Central memory CD4-positive, alpha-beta T cell (primary cell): ENCODE results near the gene SLC44A1.

Experiments used
- DNase-seq: peaks from one replicate; pipeline ENCODE4 v3.0.0; 2022

The SLC44A1 gene

DNA sequence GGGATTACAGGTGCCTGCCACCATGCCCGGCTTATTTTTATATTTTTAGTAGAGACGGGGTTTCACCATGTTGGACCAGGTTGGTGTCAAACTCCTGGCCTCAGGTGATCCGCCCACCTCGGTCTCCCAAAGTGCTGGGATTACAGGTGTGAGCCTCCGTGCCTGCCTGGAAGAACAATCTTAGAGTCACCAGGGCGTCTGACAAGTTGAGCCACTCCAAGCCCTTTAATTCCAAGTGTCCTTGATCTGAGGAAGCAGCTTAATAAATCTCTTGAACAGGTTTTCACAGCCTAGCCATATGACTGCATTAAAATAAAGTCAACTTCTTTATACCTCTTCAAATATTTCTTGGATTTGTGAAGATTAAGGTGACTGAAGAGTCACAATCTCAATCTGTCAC lies 31.5 kb downstream of the SLC44A1 start:
- no peak for DNase-seq

DNA sequence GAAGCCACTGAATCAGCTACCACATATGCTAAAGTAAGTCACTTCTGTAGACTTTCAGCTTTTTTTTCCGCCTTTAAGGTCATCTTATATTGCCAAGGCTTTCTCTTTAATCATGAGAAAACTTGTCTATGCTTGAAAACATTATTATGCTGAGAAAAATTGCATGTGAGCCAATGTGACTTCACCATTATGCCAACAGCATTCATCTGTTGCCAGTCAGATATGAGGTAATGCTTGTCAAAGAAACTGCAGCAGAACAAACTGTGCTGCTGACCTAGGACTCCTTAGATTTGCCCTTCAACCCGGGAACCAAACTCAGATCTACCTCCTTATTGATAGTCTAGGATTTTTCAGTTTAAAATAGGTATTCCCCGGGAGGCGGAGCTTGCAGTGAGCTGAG lies 34.3 kb downstream of the SLC44A1 start:
- no peak for DNase-seq

DNA sequence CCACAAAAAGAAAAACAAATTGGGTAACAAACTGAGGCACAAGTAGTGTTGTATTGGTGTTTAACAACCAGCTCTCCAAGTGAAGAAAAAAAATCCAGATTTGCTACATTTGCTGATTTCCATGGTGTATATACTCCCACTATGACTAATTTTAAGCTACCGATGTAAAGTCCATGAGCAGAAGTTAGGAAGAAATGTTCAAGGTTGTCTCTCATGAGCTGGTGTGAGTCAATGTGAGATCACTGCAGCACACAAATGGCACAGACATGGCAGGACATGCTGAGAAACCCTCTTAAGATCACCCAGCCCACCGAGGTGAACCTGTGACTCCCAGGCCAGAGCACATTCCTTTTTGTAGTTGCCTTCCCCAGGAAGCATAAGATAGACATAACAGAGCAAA lies 36.2 kb downstream of the SLC44A1 start:
- no peak for DNase-seq

DNA sequence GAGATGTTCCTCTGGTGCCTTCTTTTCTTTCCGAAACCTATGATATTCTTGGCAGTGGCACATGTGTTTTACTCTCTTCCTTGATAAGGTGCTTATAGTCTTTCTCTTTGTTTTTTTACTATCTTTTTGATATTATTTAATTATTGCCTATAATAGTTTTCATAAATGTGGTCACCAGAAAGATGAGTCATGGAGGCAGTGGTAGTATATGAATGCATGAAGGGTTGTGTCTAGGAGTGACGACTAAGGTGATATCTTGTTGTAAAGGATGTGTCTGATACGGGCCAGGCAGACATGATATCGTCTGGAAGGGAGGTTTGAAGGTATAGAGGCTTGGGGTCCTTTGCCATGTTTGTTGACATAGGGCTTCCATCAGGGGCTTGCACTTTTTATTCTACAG lies 36.8 kb downstream of the SLC44A1 start:
- DNase-seq, result no peak

DNA sequence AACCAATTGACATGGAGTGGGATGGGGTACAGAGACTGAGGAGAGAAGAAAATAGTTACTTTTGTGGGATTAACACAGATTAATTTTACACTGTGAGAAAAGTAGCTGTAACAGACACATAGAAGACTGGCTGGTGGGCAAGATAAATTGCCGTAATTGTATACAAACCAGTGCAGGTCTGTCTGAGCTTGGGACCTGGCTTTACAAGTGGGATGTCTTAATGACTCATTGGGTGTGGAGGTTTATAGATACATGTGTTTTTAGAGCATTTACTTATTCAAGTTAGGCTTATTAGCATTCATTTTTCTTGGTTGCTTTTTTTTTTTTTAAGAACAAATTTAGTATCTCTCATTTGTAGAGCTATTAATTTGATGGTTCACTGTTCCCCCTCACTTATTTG lies 37.5 kb downstream of the SLC44A1 start:
- DNase-seq, result no peak

DNA sequence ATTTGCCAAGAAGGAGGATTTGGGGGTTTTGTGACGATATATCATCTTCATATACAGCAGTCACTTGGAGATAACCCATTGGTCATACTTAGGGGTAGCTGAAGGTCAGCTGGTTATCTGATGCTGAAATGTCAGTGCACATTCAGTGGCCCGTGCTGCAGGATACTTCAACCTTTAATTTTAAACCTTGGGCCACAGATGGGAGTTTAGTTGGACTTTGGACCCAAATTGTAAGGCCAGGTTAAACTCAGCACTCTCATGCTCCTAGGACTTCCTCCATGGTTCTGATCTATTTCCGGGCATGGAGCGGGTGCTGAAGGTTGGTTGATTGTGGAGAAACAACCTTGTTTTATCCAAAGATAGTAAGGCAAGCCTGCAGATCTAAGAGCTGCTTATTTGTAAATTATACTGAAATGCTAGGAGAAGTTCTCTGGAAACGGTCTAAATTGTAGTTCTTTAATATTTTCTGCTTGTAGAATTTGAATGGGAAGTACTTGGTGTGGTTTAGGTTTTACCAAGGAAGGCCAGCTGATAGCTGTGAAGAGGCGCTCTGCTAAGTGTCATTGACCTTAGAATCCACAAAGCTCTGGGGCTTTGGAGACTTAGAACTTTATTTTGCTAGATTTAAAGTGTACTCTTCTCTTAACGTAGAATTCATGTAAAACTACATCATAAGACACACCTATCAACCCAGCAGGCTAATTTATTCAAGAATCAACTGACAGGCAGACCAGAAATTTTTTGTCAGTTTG lies 38.6 kb downstream of the SLC44A1 start:
- no peak for DNase-seq

DNA sequence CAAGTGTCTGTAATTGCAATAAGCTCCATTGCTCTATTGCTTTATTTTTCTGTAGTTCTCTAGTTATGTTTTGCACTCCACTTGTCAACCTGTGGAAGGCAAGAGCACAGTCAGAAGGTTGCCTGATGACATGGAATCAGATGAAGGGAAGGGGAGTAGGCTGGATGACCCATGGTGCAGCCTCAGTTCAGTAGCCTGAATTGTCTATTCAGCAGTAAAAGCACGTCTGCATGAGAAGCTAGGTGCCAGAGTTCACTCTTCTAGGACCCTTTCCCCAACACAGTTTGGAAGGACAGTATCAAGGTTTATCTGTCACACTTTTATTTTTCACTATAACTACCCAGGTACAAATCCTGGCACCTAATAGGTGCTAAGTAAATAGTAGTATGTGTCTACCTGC lies 39.3 kb downstream of the SLC44A1 start:
- no peak for DNase-seq

DNA sequence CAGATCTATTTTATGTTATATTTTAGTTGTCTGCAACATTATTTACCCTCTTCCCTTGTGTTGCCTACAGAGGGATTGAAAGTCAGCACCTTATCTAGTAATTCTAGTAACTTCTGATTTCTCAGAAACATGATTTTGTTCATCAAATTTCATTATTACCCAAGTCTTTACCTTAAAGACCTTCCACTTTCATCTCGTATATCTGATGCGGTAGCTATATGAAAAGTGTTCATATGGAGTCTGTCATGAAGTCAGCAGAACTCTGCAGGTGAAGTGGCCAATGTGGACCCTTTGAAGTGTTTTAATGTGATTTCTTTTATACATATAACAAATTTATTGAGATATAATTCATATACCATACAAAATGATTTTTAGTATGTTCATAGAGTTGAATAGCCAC lies 40.0 kb downstream of the SLC44A1 start:
- no peak for DNase-seq

DNA sequence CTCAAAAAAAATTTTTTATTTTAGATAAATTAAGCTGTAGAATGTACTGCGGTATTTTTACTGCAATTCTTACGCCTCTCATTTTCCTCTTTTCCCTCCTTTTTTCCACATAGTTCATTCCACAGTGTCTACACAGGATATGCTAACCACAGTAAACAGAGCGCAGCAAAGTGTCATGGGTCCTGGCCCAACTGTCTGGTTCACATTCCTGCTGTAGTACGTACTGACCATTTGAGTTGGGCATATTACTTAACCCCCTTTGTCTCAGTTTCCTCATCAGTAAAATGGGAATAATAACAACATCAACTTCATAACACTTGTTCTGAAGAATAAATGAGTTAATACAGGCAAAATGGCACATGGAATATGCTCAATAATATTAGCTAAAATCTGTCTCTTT lies 41.6 kb downstream of the SLC44A1 start:
- no peak for DNase-seq

DNA sequence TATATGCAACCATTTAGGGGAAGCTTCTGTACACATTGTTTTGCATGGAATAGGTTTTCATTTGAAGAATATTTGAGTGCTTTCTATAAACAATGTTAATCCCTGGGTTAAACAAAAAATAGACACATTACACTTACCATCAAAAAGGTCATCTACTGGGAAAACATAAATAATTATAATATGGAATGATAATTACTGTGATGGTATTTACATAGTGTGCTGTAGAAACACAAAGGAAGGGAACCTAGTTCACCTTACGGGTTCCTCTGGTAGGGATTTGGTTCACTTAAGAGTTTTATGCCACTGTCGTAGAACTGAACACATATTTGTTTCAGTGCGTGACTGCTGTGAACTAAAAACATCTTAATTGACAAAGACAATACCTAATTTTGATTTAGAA lies 44.9 kb downstream of the SLC44A1 start:
- DNase-seq, result no peak

DNA sequence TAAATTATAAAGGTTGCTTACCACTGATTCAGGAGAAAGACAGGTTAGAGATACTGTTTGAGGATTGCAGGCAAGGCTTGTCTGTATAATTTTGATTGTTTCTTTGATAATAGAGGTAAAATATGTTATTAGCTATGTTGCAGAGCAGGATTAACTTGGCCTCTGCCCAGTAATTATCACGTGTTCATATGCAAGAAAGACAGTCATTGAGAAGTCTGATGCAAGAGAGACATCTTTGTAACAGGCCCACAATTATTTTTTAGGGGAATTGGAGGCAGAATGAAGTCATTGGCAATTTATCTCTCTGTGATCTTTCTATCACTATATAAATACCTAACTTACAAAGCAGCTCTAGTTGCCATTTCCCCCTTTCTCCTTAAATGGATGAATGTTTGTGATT lies 46.0 kb downstream of the SLC44A1 start:
- no peak for DNase-seq

DNA sequence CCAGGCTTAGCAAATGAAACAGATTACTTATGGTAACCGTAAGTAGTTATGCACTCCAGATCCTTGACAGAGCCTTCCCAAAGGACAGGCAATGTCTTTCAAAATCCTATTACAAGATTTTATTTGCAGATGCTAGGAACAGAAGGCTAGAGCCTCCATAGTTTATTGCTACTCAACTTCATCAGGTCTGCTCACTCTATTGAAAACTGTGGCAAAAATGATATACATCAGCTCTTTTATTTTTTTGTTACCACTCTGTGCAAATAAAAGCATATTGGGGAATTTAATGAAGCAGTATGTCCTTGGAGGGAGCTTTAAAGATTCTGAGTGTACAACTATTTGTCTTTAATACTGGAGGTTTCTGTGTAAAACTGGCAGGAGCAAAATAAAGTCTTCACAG lies 46.5 kb downstream of the SLC44A1 start:
- DNase-seq, result no peak

DNA sequence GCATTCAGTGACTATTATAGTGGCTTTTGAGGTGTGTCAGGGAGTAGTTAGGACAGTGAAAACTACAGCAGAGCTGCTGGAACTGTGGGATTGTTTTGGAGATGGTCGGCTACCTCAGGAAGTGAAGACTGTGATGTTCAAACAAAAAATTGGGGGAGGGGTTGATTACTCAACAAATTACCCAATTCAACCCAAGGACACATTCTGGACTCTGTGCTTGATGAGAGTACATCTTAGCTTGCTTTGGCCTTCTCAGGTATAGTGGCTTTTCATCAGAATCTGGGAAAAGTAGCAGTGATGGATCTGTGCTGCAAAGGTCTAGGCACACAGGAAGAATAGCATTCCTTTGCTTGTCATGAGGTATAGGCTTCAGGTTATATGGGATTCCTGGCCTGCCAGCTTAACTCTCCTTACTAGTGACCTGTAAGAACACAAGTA lies 47.0 kb downstream of the SLC44A1 start:
- DNase-seq, result no peak

DNA sequence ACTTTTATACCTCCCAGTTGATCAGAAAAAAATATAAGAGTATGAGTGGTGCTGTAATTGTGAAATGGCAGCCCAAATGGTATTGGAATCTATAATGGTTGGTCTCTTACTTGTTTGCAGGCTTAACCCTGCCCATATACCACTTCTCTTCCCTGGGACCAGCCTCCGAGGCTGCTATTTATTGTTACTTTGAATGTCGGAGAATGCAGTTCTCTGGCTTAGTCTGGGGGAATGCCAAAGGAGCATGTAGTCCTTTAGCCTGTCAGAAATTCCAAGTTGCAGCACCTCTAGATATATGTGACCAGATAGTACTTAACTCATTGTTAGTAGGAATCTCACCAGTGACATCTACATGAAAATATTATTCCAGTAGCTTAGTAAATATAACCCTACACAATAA lies 47.5 kb downstream of the SLC44A1 start:
- DNase-seq, result no peak

DNA sequence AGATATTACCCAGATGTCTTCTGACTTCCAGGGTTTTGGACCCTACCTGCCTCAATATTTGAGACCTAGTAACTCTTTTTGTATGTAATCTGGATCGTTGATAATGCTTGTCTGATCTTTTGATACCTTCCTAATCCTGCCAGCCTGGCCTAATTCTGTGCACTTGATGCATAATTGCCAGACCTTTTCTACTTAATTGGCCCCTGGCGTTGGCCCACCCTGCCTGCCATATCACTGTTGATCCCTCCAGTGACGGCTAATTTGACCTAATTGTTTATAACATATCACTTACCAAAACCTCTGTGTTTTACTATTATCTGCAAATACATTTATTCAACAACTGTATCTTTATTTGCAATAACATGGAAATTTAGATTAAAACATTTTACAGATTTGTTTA lies 49.0 kb downstream of the SLC44A1 start:
- DNase-seq, result no peak

DNA sequence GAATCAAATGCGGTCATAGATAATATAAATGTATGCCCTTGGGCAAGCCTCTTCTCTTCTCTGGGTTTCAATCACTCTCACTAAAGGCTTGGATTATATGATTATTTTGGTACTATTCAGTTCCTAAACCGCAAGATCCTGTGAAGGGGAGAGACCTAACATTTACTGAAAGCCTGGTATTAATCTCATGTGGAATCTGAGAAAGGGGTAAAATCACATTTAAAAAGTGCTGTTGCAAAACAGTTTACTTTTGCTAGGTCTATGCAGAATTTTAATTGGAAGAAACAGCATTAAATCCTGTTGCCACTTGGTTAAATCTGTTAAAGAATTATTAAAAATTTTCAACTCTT lies 50.7 kb downstream of the SLC44A1 start:
- no peak for DNase-seq

DNA sequence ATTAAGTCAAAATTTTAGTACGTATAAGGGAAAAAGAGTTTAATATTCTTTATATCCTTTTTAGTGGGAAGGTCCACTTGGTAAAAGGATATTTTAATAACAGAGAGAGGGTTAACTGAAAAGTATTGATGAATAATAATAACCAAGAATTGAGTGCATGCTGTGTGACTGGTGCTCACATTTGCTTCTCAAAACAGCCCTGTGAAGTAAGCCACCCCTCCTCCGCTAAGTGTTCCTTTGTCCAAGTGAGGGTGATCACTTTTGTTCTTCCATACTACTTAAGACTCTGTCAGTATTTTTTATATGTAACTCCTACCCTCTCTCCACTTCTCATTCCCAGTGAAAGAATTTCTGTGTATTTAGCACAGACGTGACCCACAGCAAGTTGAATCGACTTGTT lies 51.5 kb downstream of the SLC44A1 start:
- DNase-seq, result no peak

DNA sequence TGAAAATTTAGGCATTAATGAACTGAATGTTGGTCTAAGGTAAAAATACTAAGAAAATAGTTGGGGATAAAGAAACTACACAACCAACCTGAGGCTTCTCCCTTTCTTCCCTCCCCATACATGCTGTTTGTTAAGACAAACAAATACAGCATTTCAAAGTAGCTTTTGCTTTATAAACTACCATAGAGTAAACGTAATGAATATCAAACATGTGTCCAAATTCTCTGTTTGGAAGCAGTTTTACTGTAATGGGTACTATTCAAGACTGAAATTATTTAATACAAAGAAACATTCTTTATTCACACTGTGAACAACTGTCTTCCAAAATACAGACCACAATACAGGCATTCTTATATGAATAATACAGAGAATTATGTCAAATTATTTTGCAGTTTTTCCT lies 52.0 kb downstream of the SLC44A1 start:
- no peak for DNase-seq

DNA sequence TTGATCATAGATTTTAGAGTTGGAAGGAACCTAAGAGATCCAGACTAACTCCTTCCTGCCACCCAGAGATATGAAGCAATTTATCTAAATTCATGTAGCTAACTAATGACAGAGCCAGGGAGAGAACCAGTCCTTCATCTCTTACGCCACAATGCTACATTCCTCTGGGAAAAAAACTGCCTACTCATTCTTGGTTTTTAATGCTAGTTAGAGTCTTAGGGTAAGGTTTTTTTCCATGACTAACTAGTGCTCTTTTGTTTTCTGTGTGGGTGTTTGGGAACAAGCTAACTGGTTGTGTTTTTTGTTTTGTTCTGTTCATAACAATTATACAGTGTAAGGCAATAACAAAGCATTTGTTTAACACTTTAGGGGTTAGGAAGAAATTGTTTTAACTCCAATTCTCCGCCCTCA lies 52.4 kb downstream of the SLC44A1 start:
- DNase-seq, result no peak

DNA sequence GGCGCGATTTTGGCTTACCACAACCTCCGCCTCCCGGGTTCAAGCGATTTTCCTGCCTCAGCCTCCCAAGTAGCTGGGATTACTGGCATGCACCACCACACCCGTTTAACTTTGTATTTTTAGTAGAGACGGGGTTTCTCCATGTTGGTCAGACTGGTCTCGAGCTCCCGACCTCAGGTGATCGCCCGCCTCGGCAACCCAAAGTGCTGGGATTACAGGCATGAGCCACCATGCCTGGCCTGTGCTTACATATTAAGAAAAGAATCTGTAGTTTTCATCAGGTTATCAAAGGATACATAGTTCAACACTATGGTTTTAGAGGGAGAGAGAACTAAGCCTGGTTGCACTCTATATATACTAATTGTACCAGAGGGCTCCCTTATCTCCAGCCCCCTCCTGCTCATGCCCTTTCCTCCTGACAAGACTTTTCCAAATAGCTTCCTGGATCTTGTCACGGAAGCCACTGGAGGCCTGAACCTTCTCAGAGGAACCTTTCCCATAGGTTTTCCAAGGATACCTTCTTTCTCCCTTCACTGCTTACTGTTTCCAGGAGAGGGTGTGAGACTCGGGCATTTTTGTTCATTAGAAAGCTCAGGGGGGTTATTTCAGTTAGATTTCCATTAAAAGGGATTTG lies 53.1 kb downstream of the SLC44A1 start:
- no peak for DNase-seq

DNA sequence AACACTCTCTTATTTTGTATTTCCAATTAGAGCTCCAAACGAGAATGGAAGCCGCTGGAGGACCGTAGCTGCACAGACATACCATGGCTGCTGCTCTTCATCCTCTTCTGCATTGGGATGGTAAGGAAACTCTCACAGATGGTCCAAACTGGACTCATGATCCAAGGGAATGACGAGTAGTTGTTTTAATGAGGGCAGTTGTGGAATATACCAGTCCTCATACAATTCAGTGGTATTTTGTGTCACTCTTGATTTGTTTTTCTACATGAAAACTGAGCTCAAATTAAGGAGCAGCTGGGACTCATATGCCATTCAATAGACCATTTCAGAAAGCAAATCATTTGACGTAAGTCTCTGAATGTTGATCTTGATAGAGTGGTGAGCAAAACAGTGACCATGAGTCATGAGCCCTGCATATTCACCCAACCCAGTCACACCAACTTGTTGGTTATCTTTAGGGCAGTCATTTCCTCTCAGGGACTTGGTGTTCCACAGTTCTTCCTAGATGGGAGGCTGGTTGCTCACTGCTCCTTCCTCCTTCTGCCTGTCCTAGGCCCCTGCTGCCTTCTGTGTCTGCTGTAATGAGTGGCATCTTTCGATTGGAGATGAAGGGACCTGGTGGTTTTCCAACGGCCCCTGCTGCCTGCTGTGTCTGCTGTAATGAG lies 54.9 kb downstream of the SLC44A1 start:
- DNase-seq, result no peak

DNA sequence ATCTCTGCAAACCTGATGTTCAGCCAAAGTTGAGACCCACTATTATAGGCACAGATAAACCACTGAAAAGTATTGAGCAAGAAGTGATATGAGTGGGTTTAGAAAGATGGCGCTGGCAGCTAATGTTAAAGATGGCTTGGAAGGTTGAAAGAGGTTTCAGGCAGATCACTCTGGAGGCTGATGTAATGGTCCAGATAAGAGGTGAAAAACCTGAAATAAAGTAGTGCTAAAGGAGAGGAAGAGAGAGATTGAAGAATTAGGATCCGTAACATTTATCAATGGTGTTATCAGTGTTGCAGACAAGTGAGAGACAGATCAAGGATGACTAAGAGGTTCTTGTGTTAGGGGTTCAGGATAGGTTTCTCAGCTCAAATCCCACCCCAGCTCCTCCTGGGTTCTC lies 58.3 kb downstream of the SLC44A1 start:
- no peak for DNase-seq

DNA sequence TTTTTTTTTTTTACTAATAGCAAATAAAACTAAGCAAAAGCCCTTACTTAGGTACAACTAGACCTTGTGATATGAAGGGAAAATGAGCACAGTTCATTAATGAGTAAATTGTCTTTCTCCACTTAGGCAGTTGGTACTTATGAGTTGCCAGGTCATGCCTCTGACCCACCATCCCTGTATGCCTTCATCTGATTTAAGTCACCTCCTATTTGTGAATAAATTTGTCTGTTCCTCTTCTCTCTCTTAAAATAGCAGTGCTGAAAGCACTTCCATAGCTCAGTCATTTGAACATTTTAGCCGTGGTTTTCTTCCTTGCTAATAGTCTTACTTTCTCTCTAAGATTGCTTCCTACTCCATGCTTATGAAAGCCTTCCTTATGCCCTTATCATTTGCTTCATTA lies 61.4 kb downstream of the SLC44A1 start:
- no peak for DNase-seq

DNA sequence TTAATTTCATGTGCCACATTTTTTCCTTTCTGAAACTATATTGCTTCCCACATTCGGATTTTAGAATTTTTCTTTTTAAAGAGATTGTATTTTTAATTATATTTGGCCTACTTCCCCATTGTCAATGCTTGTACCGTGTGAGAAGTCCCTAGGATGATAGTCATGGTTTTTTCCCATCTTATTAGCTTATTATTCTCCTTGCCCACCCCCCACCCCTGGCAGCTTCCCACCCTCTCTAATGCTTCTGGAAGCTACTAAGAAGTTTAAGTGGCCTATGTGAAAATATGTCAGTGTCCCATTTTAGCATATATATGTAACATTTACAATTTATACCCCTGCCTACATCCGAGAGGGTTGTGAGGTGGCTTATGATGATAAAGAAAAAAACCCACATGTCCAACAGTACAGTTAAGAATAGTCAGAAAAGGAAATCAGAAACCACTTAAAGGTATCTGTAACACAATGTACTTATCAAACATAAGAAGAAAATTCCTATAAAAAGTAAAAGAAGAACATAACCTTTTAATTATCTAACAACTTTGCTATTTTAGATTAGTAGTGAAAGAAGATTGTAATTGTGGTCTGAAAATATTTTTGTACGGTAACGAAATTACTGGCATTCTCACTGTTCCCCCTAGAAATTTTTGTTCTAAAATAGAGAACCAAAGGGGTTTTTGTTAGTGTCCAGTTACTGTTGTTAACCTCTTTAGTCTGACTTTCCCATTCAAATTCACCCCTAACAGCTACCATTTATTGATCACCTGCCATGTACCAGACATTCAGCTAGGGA lies 62.1 kb downstream of the SLC44A1 start:
- DNase-seq, result no peak
